SU-DHL-6 (cell line): ENCODE results near the gene CAV1.

Experiments used
- H2AFZ ChIP-seq: fragments of 200-600 bp; sonication (generic); 2 replicates; pipeline ENCODE4 v1.6.1; 2014; ENCODE audit warnings: low read depth, mild to moderate bottlenecking, moderate library complexity, mixed read lengths, antibody characterized with exemption, low read length; ENCODE audit not compliant: severe bottlenecking
- H3F3A ChIP-seq: fragments of 200-600 bp; shearing (Covaris generic); 2 replicates; pipeline ENCODE4 v1.6.0; 2016; ENCODE audit warnings: antibody characterized with exemption, mild to moderate bottlenecking; ENCODE audit not compliant: insufficient read depth
- H3K27ac ChIP-seq: fragments of 200-600 bp; sonication (generic); 2 replicates; pipeline ENCODE4 v1.5.1; 2016; ENCODE audit warnings: low read depth, mild to moderate bottlenecking, low read length, moderate library complexity, mixed read lengths
- H3K27me3 ChIP-seq: fragments of 200-600 bp; sonication (generic), shearing (Covaris generic); 2 replicates; pipeline ENCODE4 v1.6.0; 2014; ENCODE audit warnings: mild to moderate bottlenecking, low read length
- H3K36me3 ChIP-seq: fragments of 200-600 bp; sonication (generic); 2 replicates; pipeline ENCODE4 v1.6.1; 2014; ENCODE audit warnings: mild to moderate bottlenecking, low read length, mixed read lengths
- H3K4me2 ChIP-seq: fragments of 300-600, 200-600 bp; shearing (Covaris generic), sonication (generic); 2 replicates; pipeline ENCODE4 v1.6.0; 2014; ENCODE audit warnings: low read length, low read depth, mild to moderate bottlenecking; ENCODE audit not compliant: poor library complexity, severe bottlenecking
- H3K4me3 ChIP-seq: fragments of 200-600 bp; sonication (generic); 2 replicates; pipeline ENCODE4 v1.5.1; 2014; ENCODE audit warnings: antibody characterized with exemption, low read length, mild to moderate bottlenecking, mixed read lengths; ENCODE audit not compliant: insufficient read depth, poor library complexity, severe bottlenecking
- H3K79me2 ChIP-seq: fragments of 200-600 bp; sonication (generic); 2 replicates; pipeline ENCODE4 v1.6.1; 2014; ENCODE audit warnings: mild to moderate bottlenecking, low read length, moderate library complexity; ENCODE audit not compliant: insufficient read depth
- H3K9ac ChIP-seq: fragments of 200-600 bp; sonication (generic); 2 replicates; pipeline ENCODE4 v1.7.0; 2014; ENCODE audit warnings: mild to moderate bottlenecking, low read length
- H3K9me2 ChIP-seq: fragments of 200-600 bp; sonication (generic); replicated peaks from 2 replicates; pipeline ENCODE4 v1.6.1; 2014; ENCODE audit warnings: low read length; ENCODE audit not compliant: insufficient read depth
- H3K9me3 ChIP-seq: fragments of 200-600 bp; sonication (generic); 2 replicates; pipeline ENCODE4 v1.6.1; 2014; ENCODE audit warnings: low read length, mixed read lengths; ENCODE audit not compliant: insufficient read depth
- H4K20me1 ChIP-seq: fragments of 200-600 bp; sonication (generic); 2 replicates; pipeline ENCODE4 v1.6.1; 2014; ENCODE audit warnings: low read depth, mild to moderate bottlenecking, antibody characterized with exemption, low read length, moderate library complexity, mixed read lengths
- CTCF ChIP-seq: fragments of 200-600 bp; sonication (generic); IDR thresholded peaks from one replicate; pipeline ENCODE4 v1.5.1; 2017; ENCODE audit warnings: antibody characterized with exemption, mild to moderate bottlenecking, low read length, moderate library complexity; ENCODE audit not compliant: insufficient read depth, poor library complexity, severe bottlenecking
- EZH2phosphoT487 ChIP-seq: fragments of 200-600 bp; sonication (generic), shearing (Covaris generic); conservative IDR thresholded peaks from 2 replicates; pipeline ENCODE4 v1.6.1; 2018; ENCODE audit warnings: mild to moderate bottlenecking, antibody characterized with exemption, low read length, moderate library complexity, mixed read lengths

CAV1 gene

GRCh38 chr7:116499168-116500077 lies 25.4 kb upstream of the CAV1 start, which contains the start of gene CAV2:
Gene CAV2 (plus strand): TSS chr7:116499738. CDS start chr7:116499782, 44 bp downstream.
- no peaks in the 10 kb centered on the region for H3K79me2 ChIP-seq
- no peak within 1 kb of the TSS for H3K4me2 ChIP-seq
- no peaks in the 10 kb centered on the region for H3K9me3 ChIP-seq
- H4K20me1 ChIP-seq, result no peaks in the 10 kb centered on the region
- no peak within 1 kb of the TSS for H3K27ac ChIP-seq
- H2AFZ ChIP-seq, result no peak within 1 kb of the TSS
- no peak within 1 kb of the TSS for H3K9ac ChIP-seq
- no peaks in the 10 kb centered on the region for H3F3A ChIP-seq
- no peaks in the 10 kb centered on the region for H3K9me2 ChIP-seq
- no peak within 1 kb of the TSS for H3K4me3 ChIP-seq
- no peak for TF ChIP-seq EZH2phosphoT487
- TF ChIP-seq CTCF, result no peak
- no peaks in the 10 kb centered on the region for H3K36me3 ChIP-seq
- no peaks in the 10 kb centered on the region; the same call in 1 of the 2 replicates for H3K27me3 ChIP-seq

- Histone ChIP-seq H3K9me3 (no peaks in the 10 kb centered on the region), H3K79me2 (no peaks in the 10 kb centered on the region), H4K20me1 (no peaks in the 10 kb centered on the region), H3F3A (no peaks in the 10 kb centered on the region), H3K9me2 (no peaks in the 10 kb centered on the region), H3K36me3 (no peaks in the 10 kb centered on the region), H2AFZ (no peak overlapping the region), H3K27ac (no peak overlapping the region), H3K4me3 (no peak overlapping the region), H3K9ac (no peak overlapping the region), H3K27me3 (no peaks in the 10 kb centered on the region; the same call in 1 of the 2 replicates), H3K4me2 (no peak overlapping the region)
- no peak for TF ChIP-seq CTCF
- TF ChIP-seq EZH2phosphoT487, result no peak
Observed at GRCh38 chr7:116500078-116500853, 24.6 kb upstream of the CAV1 start.

GRCh38 chr7:116501425-116502167 lies 23.2 kb upstream of the CAV1 start:
- Histone ChIP-seq H3K27me3 (no peaks in the 10 kb centered on the region), H3K4me3 (no peak overlapping the region), H3K9me2 (no peaks in the 10 kb centered on the region), H3K9me3 (no peaks in the 10 kb centered on the region), H3K36me3 (no peaks in the 10 kb centered on the region), H3K9ac (no peak overlapping the region), H2AFZ (no peak overlapping the region), H3K4me2 (no peak overlapping the region), H3K27ac (no peak overlapping the region), H3K79me2 (no peaks in the 10 kb centered on the region), H3F3A (no peaks in the 10 kb centered on the region), H4K20me1 (no peaks in the 10 kb centered on the region)
- TF ChIP-seq EZH2phosphoT487 (no peak), CTCF (no peak)
